ENCODE results near the gene CHID1.

The CHID1 gene

DNA sequence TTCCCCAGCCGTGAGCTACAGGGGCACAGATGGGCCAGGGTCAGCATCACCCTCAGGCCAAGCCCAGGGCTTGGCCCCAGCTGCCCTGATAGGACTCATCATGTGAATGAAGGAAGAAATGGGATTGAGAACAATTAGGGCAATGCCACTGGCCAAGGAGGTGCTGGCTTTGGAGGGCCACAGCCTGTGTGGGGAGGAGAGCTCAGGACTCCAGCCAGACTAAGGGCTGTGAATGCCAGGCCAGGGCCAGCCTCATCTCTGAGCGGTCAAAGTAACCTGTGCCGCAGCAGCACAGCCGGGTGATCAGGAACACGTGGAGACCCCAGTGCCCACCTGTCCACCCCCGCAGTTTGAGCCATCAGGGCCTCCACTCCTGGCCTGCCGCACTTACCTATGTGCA is 10.1 kb downstream of the CHID1 start:
- Histone ChIP-seq H3K27me3 (ENCODE audit: insufficient read depth, low read length, poor library complexity, severe bottlenecking) (no peaks in the 10 kb centered on the region), H3K9me3 (ENCODE audit: insufficient read depth, low read depth, low read length) (no peaks in the 10 kb centered on the region), H3K36me3 (ENCODE audit: insufficient read depth, low read length) (peaks cover 44% of the 10 kb centered on the region; the same call in 1 of the 2 replicates), H3K79me2 (ENCODE audit: insufficient read depth, low read length) (no peaks in the 10 kb centered on the region), H4K20me1 (ENCODE audit: insufficient read depth, low read length, poor library complexity, severe bottlenecking) (no peaks in the 10 kb centered on the region), H3K4me1 (ENCODE audit: insufficient read depth, low read length, poor library complexity, severe bottlenecking) (no peaks in the 10 kb centered on the region), H3K9ac (ENCODE audit: low read depth, low read length, poor library complexity, severe bottlenecking) (no peak overlapping the region), H3K9me2 (replicated peaks; ENCODE audit: low read depth, low read length) (no peaks in the 10 kb centered on the region), H2AFZ (ENCODE audit: low read length) (no peak overlapping the region), H3K4me2 (ENCODE audit: low read depth, low read length, poor library complexity, severe bottlenecking) (no peak overlapping the region), H3F3A (ENCODE audit: low read depth) (no peaks in the 10 kb centered on the region), H3K4me3 (ENCODE audit: low read length, poor library complexity, severe bottlenecking) (no peak overlapping the region)
- no peak for TF ChIP-seq CTCF (conservative IDR thresholded peaks at IDR 0.05; ENCODE audit: low read length)
- no peak for TF ChIP-seq EZH2phosphoT487 (IDR thresholded peaks at IDR 0.05; ENCODE audit: borderline replicate concordance)

- H2AFZ ChIP-seq (ENCODE audit: low read length) = no peak overlapping the region
- no peaks in the 10 kb centered on the region for H3K79me2 ChIP-seq (ENCODE audit: insufficient read depth, low read length)
- H3K9me2 ChIP-seq (replicated peaks; ENCODE audit: low read depth, low read length) = no peaks in the 10 kb centered on the region
- no peaks in the 10 kb centered on the region for H3K4me1 ChIP-seq (ENCODE audit: insufficient read depth, low read length, poor library complexity, severe bottlenecking)
- no peak overlapping the region for H3K4me2 ChIP-seq (ENCODE audit: low read depth, low read length, poor library complexity, severe bottlenecking)
- H3K27me3 ChIP-seq (ENCODE audit: insufficient read depth, low read length, poor library complexity, severe bottlenecking) = no peaks in the 10 kb centered on the region
- no peaks in the 10 kb centered on the region for H3K9me3 ChIP-seq (ENCODE audit: insufficient read depth, low read depth, low read length)
- H4K20me1 ChIP-seq (ENCODE audit: insufficient read depth, low read length, poor library complexity, severe bottlenecking) = no peaks in the 10 kb centered on the region
- H3K36me3 ChIP-seq (ENCODE audit: insufficient read depth, low read length) = peaks cover 44% of the 10 kb centered on the region; the same call in 1 of the 2 replicates
- H3K4me3 ChIP-seq (ENCODE audit: low read length, poor library complexity, severe bottlenecking) = no peak overlapping the region
- no peaks in the 10 kb centered on the region for H3F3A ChIP-seq (ENCODE audit: low read depth)
- no peak overlapping the region for H3K9ac ChIP-seq (ENCODE audit: low read depth, low read length, poor library complexity, severe bottlenecking)
- TF ChIP-seq CTCF (conservative IDR thresholded peaks at IDR 0.05; ENCODE audit: low read length) (no peak), EZH2phosphoT487 (IDR thresholded peaks at IDR 0.05; ENCODE audit: borderline replicate concordance) (no peak)
Observed at GRCh38 chr11:899724-900123, 10.9 kb downstream of the CHID1 start.

DNA sequence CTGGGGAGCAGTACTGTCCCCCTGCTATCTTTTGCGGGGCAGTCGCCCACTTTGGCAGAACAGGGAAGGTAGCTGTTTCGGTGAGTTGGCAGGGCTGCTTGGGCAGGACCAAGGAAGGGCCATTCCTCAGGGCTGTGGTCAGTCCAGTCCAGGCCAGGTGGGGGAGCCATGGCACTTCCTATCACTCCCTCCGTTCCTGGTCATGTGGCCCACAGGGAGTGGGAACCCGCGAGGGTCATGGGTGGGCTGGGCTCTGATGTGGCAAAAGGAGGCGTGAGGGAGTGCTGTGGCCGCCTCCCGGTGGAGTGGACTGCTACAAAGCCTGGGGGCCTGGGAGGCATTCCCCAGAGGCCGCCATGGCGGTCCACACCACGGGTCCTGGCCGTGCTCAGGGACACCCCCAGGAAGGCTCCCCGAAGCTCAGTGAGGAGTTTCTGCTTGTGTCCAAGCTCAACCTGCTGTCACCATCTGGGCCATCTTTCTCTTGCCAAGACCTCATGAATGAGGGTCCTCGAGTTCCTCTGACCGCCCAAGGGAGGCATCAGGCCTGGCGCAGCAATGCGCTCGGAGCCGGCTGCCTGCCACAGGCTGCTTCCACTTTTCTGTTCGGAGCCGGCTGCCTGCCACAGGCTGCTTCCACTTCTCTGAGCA is 11.9 kb downstream of the CHID1 start:
- Histone ChIP-seq H3K9me2 (replicated peaks; ENCODE audit: low read depth, low read length) (no peaks in the 10 kb centered on the region), H3K9me3 (ENCODE audit: insufficient read depth, low read depth, low read length) (no peaks in the 10 kb centered on the region), H2AFZ (ENCODE audit: low read length) (no peak overlapping the region), H3K36me3 (ENCODE audit: insufficient read depth, low read length) (peaks cover 37% of the 10 kb centered on the region; the same call in 1 of the 2 replicates), H3K79me2 (ENCODE audit: insufficient read depth, low read length) (no peaks in the 10 kb centered on the region), H3K4me3 (ENCODE audit: low read length, poor library complexity, severe bottlenecking) (no peak overlapping the region), H4K20me1 (ENCODE audit: insufficient read depth, low read length, poor library complexity, severe bottlenecking) (no peaks in the 10 kb centered on the region), H3K27me3 (ENCODE audit: insufficient read depth, low read length, poor library complexity, severe bottlenecking) (no peaks in the 10 kb centered on the region), H3F3A (ENCODE audit: low read depth) (no peaks in the 10 kb centered on the region), H3K4me2 (ENCODE audit: low read depth, low read length, poor library complexity, severe bottlenecking) (no peak overlapping the region), H3K9ac (ENCODE audit: low read depth, low read length, poor library complexity, severe bottlenecking) (no peak overlapping the region), H3K4me1 (ENCODE audit: insufficient read depth, low read length, poor library complexity, severe bottlenecking) (no peaks in the 10 kb centered on the region)
- no peak for TF ChIP-seq CTCF (conservative IDR thresholded peaks at IDR 0.05; ENCODE audit: low read length)
